HG02884 (cell line): ENCODE data around the gene INPP5A.
"Not testable (repeated sequence)": the region's sequence is repeated elsewhere in the genome, so short reads cannot be mapped to it uniquely, and the experiment has no call there.

Experiments
- ATAC-seq: cut with Tn5 transposase; IDR thresholded peaks from one replicate; pipeline ENCODE4 v1.9.1; 2021; ENCODE audit warnings: mild to moderate bottlenecking, moderate library complexity; ENCODE audit not compliant: unreplicated experiment

The INPP5A gene

DNA sequence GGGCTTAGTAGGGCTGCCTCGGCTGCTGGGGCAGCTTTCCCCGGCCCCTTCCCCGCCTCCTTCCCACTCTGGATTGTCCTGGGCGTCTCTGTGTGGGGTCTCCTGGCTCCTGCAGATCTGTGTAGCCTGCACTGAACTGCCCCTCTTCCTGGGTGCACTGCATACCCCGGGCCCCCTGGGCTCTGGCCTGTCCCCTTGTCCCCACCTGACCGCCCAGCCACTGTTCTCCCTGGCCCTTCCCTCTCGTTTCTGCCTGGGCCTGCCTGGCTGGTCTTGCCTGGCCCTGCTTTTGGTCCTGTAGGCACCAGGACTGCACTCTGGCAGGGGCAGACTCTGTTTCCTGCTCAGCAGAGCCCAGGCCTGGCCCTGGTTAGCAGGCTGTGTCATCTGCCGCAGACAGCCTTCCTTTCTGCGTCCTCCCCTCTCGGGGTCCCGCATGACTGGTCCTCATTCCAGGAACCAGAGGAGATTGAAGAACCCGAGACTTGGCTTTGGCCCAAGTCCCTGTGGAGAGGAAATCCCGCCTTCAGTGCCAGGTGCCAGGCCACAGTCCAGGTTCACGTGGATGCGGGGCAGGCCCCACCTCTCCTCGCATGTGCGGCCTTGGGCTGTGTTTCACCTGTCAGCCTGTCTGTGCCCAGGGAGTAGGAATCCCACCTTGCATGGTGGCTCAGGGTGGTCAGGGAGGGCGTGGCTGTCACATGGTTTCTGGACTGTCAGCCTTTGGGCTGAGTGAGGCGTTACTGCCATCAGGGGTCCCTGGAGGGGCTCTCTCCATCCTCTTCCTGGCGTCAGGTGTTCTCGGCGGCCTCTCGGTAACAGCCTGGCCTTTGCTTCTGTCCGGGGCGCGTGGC lies 9.2 kb downstream of the INPP5A start:
- no peak for ATAC-seq

DNA sequence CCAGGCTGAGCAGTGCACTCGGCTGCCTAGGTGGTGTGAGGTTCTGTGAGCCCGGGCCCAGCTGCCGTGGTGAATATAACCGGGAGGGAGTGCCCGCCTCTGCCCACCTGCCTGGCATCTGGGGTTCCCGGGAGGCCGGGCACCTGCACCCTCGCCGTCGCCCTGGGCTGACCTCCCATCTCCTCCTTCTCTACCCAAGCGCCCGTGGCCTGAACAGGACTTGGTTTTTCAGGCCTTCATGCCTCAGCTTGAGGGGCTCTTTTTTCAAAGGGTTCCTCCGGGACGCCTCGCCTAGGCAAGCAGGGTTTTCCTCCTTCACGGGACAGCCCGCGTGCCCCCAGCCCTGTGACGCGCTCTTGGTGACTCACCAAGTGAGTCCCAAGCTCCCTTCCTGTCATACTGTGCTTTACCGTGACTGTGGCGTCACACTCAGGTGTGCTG lies 9.9 kb downstream of the INPP5A start:
- ATAC-seq, result no peak

DNA sequence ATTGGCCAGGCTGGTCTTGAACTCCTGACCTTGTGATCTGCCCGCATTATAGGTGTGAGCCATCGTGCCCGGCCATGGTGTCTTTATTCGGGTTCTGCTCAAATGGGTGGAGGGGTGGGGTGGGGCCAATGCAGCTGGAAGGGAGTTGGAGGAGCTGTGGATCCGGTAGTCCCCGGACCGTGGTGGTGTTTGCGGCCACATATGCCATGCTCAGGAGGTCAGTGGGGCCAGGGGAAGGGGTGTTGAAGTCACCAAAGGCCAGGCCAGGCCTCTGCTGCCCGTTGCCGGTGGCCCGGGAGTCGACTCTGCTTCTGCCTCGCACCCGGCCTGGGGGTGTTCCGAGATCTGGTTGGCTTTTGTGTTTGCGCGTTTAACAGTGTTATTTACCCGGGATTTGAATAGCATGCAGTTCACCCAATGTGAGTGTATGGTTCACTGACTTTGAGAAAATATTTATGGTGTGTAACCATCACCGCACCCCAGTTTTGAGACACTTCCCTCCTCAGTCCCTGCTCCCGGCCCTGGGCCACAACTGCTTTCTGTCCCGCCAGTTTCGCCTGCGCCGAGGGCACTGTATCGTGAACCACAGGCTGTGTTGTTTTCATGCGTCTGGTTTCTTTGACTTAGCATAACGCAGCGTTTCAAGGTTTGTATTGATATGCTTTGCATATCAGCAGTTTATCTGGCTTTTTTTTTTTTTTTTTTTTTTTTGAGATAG lies 10.7 kb downstream of the INPP5A start:
- ATAC-seq, result no peak

DNA sequence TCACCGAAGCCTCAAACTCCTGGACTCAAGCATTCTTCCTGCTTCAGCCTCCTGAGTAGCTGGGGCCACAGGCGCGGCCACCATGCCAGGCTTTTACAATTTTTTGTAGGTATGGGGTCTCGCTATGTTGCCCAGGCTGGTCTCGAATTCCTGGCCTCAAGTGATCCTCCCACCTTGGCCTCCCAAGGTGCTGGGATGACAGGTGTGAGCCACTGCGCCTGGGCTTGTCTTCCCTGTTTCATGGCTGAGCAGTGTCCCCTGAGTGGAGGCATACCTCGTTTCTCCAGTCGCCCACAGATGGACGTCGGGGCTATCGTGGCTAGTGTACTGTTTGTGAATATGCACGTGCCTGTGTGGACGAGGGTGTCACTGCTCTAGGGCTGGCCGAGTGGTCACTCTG lies 11.3 kb downstream of the INPP5A start:
- no peak for ATAC-seq

- ATAC-seq, result no peak
These were observed 11.8 kb downstream of the INPP5A start for GRCh38 chr10:132549371-132549770.

DNA sequence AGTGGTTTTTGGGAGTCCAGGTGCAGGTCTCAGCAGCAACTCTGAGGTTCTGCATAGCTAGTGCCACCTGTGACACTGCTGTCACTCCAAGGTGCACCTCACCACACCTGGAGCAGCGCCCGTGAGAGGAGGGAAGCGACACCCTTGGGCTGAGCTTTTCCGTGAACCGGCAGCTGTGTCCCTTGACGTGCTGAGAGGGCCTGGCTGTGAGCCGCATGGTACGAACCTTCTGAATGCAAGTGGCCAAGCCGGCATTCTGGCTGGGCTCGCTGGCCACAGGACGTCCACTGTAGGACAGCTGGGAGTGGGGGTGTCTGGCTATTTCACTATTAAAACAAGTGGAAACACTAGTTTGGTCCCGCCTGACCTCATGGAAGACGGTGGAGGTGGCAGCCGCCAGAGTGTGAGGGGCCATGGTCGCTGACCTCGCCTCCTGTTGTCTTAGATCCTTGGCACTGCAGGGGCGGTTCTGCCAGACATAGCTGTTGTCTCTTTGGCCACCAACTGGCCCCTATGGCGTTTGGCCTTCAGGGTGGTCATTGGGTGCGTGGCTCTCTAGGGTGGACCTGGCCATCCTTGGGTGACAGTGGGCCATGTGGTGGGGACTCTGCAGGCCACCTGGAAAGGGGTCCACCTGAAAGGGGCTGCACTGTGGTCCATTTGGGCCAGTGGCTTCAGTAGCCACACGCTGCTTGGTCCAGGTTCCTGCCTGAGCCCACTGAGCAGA lies 12.9 kb downstream of the INPP5A start:
- no peak for ATAC-seq

DNA sequence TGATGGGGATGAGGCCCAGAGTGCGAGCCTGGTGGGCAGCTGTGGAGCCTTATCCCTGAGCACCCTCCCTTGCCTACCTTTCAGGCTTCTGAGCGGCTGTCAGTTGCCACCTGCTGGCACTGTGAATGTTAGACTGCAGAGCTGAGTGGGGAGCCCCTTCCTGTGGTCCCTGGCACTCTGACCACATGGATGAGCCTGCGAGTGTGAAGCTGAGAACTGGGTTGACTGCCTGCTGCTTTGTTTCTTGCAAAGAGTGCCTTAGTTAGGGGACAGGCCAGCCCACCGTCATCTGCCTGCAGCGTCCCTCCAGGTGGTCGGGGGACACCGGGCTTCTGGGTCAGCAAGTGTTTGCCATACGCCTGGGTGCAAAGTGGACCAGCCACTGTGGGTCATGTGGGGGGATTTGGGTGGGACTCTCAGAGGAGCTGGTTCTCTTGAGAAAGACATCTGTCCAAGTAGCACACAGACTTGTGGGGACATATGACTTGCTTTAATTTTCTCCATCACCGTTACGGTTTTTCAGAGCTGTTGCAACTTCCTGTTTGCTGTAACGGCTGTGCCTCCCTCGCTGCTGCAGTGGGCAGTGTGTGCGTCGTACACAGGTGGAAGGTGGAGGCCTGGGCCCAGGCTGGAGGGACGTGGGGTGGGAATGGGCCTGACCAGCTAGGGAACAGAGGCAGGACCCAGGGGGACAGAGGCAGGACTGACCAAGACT lies 13.7 kb downstream of the INPP5A start:
- ATAC-seq, result peak; percentile 75

DNA sequence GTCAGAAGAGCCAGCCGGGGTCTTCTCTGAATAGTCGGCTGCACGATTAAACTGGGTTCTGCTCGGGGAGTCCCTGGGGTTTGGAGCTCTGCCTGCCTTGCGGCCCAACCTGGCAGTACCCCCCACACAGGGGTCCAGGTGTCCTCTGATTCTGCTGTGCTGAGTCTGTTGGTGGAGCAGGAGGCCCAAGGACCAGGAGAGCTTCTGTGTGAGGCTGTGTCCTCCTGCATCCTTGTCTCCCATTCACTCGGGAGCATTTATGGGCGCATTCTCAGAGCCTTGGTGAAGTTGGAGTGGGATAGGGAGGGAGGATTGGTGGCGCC lies 14.2 kb downstream of the INPP5A start:
- no peak for ATAC-seq

GRCh38 chr10:132552635-132553034 lies 15.0 kb downstream of the INPP5A start:
- not testable (repeated sequence) for ATAC-seq

DNA sequence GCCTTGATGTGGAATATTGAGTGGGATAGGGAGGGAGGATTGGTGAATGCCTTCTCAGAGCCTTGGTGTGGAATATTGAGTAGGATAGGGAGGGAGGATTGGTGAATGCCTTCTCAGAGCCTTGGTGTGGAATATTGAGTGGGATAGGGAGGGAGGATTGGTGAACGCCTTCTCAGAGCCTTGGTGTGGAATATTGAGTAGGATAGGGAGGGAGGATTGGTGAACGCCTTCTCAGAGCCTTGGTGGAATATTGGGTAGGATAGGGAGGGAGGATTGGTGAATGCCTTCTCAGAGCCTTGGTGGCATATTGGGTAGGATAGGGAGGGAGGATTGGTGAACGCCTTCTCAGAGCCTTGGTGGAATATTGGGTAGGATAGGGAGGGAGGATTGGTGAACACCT lies 16.0 kb downstream of the INPP5A start:
- not testable (repeated sequence) for ATAC-seq

DNA sequence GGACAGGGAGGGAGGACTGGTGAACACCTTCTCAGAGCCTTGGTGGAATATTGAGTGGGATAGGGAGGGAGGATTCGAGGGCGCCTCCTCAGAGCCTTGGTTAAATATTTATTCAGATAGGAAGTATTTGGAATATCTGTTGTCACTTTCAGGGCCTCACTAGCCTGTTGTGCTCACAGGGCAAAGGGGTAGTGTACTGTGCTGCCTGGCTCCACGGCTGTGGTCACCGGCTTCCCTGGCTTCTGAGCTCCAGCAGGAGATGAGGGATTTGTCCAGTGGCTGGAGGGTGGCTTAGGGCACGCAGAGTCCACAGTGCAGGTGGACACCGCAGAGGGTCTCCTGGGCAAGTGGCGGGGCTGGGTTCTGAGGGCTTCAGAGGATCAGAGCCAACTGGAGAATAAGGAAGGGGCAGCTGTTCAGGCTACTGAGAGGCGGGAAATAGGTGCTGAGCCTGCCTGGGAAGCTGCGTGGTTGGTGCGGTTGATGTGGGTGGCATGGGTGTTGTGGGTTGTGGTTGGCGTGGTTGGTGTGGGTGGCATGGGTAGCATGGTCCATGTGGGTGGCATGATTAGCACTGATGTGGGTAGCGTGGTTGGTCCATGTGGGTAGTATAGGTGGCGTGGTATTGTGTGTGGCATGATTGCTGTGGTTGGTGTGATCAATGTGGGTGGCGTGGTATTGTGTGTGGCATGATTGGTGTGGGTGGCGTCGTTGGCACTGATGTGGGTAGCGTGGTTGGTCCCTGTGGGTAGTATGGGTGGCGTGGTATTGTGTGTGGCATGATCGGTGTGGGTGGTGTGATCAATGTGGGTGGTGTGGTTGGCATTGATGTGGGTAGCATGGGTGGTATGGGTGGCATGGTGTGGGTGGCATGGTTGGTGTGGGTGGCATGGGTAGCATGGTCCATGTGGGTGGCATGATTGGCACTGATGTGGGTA lies 16.7 kb downstream of the INPP5A start:
- ATAC-seq, result no peak

DNA sequence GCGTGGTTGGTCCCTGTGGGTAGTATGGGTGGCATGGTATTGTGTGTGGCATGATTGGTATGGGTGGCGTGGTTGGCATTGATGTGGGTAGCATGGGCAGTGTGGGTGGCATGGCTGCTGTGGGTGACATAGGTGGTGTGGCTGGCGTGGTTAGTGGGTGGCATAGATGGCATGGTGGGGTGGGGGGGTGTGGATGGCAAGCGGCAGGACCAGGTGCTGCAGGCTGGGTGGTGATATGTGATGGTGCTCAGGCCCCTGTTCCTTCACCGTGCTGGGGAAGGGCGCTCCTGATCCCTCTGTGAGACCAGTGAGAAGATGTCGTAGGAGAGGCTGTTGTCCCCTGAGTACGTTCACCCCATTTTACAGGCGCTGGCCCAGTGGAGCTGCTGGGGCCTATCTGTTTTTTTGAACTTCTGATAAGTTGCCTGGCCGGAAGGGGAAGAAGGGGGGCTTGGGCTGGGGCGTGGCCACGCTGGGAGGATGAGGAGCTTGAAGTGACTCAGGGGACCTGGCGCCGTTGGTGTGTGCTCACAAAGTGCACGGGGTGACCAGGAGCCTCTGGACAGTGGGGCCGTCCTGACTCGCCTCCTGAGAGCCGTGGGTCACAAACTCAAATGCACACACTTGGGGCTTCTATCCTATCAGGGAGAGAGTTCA lies 17.5 kb downstream of the INPP5A start:
- ATAC-seq, result no peak

GRCh38 chr10:132555648-132556575 lies 18.3 kb downstream of the INPP5A start:
- no peak for ATAC-seq

- ATAC-seq, result no peak
These were observed 19.4 kb downstream of the INPP5A start for GRCh38 chr10:132556994-132557441.

GRCh38 chr10:132557696-132558515 lies 20.3 kb downstream of the INPP5A start:
- ATAC-seq, result no peak

DNA sequence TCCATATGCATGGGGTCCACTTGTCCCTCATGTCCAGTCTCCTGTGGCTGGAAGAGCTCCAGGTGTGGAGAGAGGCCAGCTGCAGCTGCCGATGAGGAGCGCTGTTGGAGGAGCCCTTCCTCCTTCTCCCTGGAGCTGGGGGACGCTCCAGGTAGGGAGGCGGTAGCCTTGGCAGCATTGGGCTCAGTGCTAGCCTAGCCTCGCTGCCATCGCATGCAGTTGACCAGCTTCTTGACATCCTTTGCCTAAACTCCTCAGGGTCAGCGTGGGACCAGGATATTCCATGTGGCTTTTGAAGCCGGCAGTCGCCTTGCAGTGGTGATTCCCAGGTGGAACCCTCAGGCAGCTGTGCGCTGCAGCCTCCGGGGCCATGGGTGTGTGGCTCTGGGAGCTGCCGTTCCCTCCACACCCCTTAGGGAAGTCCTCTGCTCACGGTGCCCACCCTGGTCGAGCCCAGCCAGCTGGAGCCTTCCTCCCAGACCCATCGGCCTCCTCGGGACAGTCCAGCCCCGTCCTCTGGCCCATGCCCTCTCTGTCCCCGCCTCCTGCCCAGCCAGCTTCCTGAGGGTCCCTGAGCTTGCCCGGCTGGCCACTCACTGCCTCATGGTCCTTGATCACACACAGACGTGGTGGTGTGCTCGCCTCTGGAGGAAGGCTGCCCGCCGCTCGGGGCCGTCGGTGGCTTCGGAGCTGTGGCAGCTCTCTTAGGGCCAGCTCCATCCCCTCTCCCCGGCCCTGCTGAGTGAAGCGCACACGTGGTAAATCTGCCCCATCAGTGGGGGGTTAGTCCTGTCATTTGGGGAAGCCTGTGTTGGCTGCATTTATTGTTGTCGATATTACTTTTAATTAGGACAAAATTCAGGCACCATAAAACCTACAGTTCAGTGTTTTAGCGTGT lies 21.2 kb downstream of the INPP5A start:
- no peak for ATAC-seq
